IPS-20b (cell line): ENCODE results near the gene ASB13.

Experiments used
- H3K27ac ChIP-seq: one replicate; pipeline ENCODE4 v1.5.1; 2013; ENCODE audit warnings: low read length
- H3K27me3 ChIP-seq: 2 replicates; pipeline ENCODE4 v1.6.1; 2013; ENCODE audit warnings: mild to moderate bottlenecking, low read length, inconsistent platforms; ENCODE audit not compliant: insufficient read depth
- H3K36me3 ChIP-seq: 2 replicates; pipeline ENCODE4 v1.6.1; 2013; ENCODE audit warnings: low read depth, mild to moderate bottlenecking, inconsistent platforms, low read length, moderate library complexity; ENCODE audit not compliant: insufficient read depth
- H3K4me1 ChIP-seq: 2 replicates; pipeline ENCODE4 v1.6.1; 2013; ENCODE audit warnings: mild to moderate bottlenecking, control low read depth, inconsistent platforms, low read length, moderate library complexity; ENCODE audit not compliant: insufficient read depth
- H3K4me3 ChIP-seq: 2 replicates; pipeline ENCODE4 v1.5.1; 2013; ENCODE audit warnings: mild to moderate bottlenecking, low read length, inconsistent platforms
- H3K9ac ChIP-seq: 2 replicates; pipeline ENCODE4 v1.6.1; 2013; ENCODE audit warnings: low read depth, mild to moderate bottlenecking, inconsistent platforms, low read length, moderate library complexity
- H3K9me3 ChIP-seq: 2 replicates; pipeline ENCODE4 v1.6.1; 2013; ENCODE audit warnings: mild to moderate bottlenecking, low read depth, low read length, inconsistent platforms; ENCODE audit not compliant: insufficient read depth

Gene ASB13

DNA sequence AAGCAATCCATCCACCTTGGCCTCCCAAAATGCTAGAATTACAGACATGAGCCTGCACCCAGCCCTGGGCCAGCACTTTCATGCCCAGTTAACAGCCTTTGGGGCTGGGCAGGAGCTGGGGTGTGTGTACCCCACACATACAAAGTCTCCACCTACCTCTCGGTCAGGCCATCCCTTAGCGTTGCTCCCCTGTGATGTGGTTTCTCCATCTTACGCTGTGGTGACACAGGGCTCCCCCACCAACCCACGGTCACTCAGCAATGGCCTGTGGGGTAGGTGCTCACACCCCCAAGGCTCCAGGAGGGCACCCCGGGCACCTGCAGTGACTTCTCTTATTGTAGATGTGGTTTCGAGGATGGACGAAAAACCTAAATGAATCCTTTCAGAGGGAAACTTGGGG, 58.8 kb downstream of the ASB13 start:
- Histone ChIP-seq H3K9ac (no peak overlapping the region), H3K27ac (no peak overlapping the region), H3K36me3 (no peaks in the 10 kb centered on the region), H3K4me1 (no peaks in the 10 kb centered on the region), H3K27me3 (no peaks in the 10 kb centered on the region), H3K4me3 (no peak overlapping the region), H3K9me3 (no peaks in the 10 kb centered on the region)

DNA sequence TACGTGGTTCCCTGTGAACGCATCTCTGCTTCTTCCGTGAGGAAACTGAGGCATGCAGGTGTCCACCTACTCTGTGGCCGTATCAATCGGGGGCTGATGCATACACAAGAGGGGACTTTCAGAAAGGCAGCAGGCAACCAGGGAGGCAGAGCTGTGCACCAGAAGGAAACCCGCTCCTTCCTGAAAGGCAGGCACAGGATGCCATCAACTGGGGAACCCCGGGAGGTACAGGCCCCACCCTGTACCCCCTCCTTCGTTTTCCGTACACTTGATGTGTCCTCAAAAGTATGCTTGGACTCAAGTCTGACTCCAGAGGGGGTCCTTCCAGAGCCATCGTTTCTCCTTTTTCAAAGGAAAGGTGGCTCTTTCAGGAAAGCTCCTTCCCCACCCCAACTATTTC, 59.5 kb downstream of the ASB13 start:
- no peaks in the 10 kb centered on the region for H3K36me3 ChIP-seq
- no peak overlapping the region for H3K9ac ChIP-seq

DNA sequence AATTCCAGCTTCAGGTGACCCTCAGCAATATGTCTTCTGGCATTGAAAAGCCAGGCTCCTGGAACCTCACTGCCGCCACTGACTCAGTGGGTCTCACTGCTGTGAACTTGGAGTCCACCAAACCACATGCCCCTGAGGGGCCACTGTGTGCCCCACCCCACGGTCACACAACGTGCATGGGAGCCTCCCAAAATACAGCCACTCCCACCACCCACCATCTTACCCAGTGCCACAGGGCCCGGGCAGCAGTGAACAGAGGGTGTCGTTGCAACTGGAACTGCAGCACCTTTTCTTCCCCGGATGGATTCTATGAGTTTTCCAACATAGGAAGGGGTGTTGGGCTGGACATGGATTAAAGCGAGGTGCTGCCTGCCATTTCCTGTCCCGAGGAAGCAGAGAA, 60.1 kb downstream of the ASB13 start:
- Histone ChIP-seq H3K4me3 (no peak overlapping the region), H3K36me3 (no peaks in the 10 kb centered on the region), H3K9ac (no peak overlapping the region), H3K27me3 (no peaks in the 10 kb centered on the region), H3K27ac (no peak overlapping the region), H3K4me1 (no peaks in the 10 kb centered on the region), H3K9me3 (no peaks in the 10 kb centered on the region)

More for the DNA sequence above, 59.5 kb downstream of the ASB13 start:
- Histone ChIP-seq H3K27me3 (no peaks in the 10 kb centered on the region), H3K4me1 (no peaks in the 10 kb centered on the region), H3K4me3 (no peak overlapping the region), H3K9me3 (no peaks in the 10 kb centered on the region), H3K27ac (no peak overlapping the region)

DNA sequence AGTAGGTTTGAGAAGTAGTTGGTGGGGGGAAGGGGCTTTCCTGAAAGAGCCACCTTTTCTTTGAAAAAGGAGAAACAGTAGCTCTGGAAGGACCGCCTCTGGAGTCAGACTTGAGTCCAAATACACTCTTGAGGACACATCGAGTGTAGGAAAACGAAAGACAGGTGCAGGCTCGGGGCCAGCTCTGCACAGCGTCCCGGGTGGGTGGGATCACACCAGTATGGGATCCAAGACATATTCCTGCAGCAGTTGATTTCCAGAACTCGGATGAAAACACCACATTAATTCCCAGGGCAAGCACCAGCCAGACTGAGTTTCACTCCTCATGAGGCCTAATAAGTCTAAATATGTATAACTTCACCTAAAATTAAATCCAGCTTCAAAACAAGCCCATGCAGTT, 61.4 kb downstream of the ASB13 start:
- no peak overlapping the region for H3K27ac ChIP-seq
- no peaks in the 10 kb centered on the region for H3K36me3 ChIP-seq
- H3K27me3 ChIP-seq: no peaks in the 10 kb centered on the region
- no peaks in the 10 kb centered on the region for H3K9me3 ChIP-seq
- H3K9ac ChIP-seq: no peak overlapping the region
- no peaks in the 10 kb centered on the region for H3K4me1 ChIP-seq
- no peak overlapping the region for H3K4me3 ChIP-seq

DNA sequence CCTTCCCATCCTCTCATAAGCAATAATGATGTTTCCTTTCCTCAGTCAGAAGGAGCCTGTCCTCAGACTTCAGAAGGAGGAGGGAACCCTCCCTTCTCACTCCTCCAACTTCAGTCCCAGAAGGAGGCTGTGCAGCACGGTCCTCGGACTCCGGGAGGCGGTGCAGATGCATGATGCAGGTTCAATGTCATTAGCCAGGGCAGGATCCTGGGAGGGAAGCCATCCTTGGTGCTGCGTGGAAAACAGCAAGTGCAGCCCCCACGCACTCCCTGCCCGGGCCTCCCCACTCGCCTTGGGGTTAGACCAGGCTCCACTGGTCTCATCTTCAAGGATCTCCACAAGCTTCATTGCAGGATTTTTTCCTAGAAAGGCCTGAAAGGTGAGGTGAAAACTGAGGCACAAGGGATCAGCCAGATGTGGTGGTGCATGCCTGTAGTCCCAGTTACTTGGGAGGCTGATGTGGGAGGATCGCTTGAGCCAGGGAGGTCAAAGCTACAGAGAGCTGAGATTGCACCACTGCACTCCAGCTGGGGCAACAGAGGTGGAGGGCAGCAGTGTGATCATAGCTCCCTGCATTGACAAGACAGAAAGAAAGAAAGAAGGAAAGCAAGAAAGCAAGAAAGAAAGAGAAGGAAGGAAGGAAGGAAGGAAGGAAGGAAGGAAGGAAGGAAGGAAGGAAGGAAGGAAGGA, 62.0 kb downstream of the ASB13 start:
- no peak overlapping the region for H3K9ac ChIP-seq
- H3K4me3 ChIP-seq: no peak overlapping the region
- H3K4me1 ChIP-seq: no peaks in the 10 kb centered on the region
- no peaks in the 10 kb centered on the region for H3K27me3 ChIP-seq
- H3K9me3 ChIP-seq: no peaks in the 10 kb centered on the region
- no peaks in the 10 kb centered on the region for H3K36me3 ChIP-seq
- no peak overlapping the region for H3K27ac ChIP-seq

DNA sequence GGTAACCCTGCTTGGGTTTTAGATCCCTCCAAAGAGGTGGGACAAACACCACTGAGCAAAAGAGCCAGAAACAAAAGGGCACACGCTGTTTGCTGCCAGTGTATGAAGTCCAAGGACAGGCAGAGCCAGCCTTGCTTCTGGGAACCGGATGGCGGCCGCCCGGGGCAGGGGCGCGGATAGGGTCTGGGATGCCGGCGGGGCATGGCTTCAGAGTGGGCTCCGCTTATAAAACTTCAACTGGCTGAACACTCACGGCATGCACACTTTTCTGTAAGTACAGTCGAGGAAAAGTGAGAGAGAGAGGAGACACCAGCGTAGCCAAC, 62.6 kb downstream of the ASB13 start:
- Histone ChIP-seq H3K27me3 (no peaks in the 10 kb centered on the region), H3K4me1 (no peaks in the 10 kb centered on the region), H3K36me3 (no peaks in the 10 kb centered on the region), H3K9me3 (no peaks in the 10 kb centered on the region), H3K27ac (no peak overlapping the region), H3K4me3 (no peak overlapping the region), H3K9ac (no peak overlapping the region)

DNA sequence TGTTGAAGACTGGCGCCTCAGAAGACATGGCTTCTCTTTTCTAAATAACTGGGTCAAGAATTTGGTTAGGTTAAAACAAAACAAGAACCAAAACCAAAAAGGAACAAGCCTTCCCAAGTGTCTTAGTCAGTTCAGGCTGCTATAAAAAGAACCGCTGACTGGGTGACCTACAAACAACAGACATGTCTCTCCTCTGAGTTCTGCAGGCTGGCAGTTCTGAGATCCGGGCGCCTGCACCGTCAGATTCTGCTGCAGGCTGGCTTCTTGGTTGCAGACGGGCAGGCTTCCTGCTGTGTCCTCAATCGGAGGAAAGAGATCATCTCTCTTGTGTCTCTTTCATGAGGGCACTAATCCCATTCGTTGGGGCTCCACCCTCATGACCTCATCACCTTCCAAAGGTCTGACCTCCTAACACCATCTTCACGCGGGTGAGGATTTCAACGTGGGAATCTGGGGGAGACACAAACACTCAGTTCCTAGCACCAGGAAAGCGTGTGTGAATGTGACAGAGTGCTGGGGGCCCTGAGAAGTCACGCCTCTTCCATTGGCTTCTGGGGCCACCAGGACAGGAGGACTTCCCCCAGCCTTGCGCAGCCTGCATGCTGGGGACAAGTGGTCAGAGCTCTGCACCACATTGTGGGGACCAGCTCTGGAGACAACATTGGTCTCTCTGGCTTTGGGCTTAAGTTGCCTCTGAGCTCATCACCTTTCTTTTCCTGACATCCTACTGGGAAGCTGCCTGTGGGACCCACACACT, 63.1 kb downstream of the ASB13 start:
- no peak overlapping the region for H3K9ac ChIP-seq
- H3K36me3 ChIP-seq: no peaks in the 10 kb centered on the region
- no peak overlapping the region for H3K4me3 ChIP-seq
- H3K4me1 ChIP-seq: no peaks in the 10 kb centered on the region
- no peaks in the 10 kb centered on the region for H3K27me3 ChIP-seq
- H3K27ac ChIP-seq: no peak overlapping the region
- H3K9me3 ChIP-seq: no peaks in the 10 kb centered on the region

DNA sequence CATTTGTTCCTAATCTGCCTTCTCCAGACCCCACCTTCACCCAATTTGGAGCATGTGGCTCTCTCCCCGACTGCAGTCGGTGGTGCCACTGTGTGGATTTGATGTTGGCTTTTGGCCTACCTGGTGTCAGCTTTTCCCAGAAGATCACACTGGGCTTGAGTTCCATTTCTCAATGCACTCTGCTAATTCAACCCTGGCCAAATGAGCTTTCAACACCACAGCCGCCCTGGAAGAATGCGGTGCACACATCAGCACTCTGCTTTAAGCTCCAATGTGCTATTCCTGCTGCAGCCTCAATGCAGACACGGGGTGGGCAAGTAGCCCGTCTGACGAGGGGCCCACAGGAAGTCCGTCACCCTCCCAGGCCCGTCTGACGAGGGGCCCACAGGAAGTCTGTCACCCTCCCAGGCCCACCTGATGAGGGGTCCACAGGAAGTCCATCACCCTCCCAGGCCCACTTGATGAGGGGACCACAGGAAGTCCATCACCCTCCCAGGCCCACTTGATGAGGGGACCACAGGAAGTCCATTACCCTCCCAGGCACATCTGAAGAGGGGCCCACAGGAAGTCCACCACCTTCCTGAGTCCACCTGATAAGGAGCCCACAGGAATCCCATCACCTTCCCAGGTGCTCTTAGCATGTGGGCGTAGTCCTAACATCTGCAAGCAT, 64.4 kb downstream of the ASB13 start:
- Histone ChIP-seq H3K4me1 (no peaks in the 10 kb centered on the region), H3K9ac (no peak overlapping the region), H3K36me3 (no peaks in the 10 kb centered on the region), H3K27me3 (no peaks in the 10 kb centered on the region), H3K9me3 (no peaks in the 10 kb centered on the region), H3K4me3 (no peak overlapping the region), H3K27ac (no peak overlapping the region)

DNA sequence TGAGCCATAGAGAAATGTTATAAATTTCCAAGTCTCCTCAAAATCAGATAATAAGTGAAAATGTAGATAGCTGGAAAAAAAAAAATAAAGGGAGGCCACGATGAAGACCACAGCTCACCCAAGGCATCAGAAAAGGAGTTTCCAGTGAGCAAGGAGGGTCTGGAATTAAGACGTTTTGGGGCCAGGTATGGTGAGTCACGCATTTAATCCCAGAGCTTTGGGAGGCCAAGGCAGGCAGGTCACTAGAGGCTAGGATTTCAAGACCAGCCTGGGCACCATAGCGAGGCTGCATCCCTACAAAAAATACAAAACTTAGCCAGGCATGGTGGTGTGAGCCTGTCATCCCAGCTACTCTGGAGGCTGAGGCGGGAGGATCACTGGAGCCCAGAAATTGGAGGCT, 65.5 kb downstream of the ASB13 start:
- Histone ChIP-seq H3K27me3 (no peaks in the 10 kb centered on the region), H3K36me3 (no peaks in the 10 kb centered on the region), H3K27ac (no peak overlapping the region), H3K4me3 (no peak overlapping the region), H3K4me1 (no peaks in the 10 kb centered on the region), H3K9ac (no peak overlapping the region), H3K9me3 (no peaks in the 10 kb centered on the region)

DNA sequence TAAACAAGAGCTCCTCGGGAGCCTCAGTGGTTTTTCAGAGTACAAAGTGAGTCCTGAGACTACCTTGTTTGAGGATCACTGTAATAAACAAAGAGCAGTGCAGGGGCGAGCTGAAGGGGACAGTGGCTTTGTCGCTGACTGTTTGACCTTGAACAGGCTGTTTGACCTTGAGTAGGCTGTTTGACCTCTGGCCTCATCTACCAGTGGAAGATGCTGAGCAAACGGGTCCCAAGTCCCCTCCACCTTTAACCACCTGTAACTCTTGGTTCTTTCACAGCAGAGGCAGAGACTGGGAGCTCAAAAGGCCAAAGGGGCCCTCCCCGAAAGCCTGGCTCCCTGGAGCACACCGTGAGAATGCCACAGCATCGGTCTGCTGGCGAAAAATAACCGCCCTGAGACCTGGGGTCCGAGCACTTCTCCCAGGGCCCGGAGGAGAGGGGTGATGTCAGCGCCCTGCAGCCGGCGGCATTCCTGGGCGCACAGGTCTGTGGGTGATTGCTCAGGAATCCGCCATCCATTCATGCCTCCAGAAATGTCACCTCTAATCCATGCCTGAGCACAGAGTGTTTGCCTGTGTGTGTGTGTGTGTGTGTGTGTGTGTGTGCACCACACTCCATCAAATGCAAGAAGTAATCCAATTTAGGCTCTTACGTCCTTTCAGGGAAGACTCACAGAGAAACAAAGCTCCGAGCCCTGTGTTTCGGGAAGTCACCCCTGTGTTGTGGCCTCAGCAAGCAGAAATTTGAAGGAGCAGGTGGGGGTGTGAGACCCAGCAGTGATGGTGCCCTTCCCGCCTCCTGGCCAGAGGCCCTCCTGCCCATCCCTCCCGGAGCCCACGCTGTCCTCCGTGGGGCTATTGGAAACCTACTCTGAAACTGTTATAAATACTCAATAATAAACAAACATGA, 66.5 kb downstream of the ASB13 start:
- Histone ChIP-seq H3K27ac (no peak overlapping the region), H3K4me3 (no peak overlapping the region), H3K9ac (no peak overlapping the region), H3K36me3 (no peaks in the 10 kb centered on the region), H3K4me1 (no peaks in the 10 kb centered on the region), H3K9me3 (no peaks in the 10 kb centered on the region), H3K27me3 (no peaks in the 10 kb centered on the region)

DNA sequence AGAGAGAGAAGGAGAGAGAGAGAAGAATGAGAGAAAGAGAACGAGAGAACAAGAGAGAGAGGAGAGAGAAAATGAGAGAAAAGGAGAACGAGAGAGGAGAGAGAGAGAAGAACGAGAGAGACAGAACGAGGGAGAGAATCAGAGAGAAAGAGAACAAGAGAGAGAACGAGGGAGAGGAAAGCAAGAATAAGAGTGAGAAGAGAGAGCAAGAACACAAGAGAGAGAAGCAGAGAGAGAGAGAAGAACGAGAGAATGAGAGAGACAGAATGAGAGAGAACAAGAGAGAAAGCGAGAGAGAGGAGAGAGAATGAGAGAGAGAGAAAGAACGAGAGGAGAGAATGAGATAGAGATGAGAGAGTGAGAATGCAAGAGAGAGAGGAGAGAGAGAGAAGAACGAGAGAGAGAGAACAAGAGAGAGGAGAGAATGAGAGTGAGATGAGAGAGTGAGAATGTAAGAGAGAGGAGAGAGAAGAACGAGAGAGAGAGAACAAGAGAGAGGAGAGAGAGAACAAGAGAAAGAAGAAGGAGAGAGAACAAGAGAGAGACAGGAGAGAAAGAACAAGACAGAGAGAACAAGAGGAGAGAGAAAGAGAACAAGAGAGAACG, 68.2 kb downstream of the ASB13 start:
- H3K4me3 ChIP-seq: no peak overlapping the region
- H3K27me3 ChIP-seq: no peaks in the 10 kb centered on the region
- no peaks in the 10 kb centered on the region for H3K9me3 ChIP-seq
- no peak overlapping the region for H3K27ac ChIP-seq
- H3K9ac ChIP-seq: no peak overlapping the region
- H3K4me1 ChIP-seq: no peaks in the 10 kb centered on the region
- H3K36me3 ChIP-seq: no peaks in the 10 kb centered on the region
